ENCODE measurements around the gene BACH2. TPM values are rescaled to one million over a fixed set of nuclear protein-coding genes. Genes with fewer than 3 reads are reported as not detected.

BACH2 gene
- total and polyA plus RNA-seq, 7 donors = under 0.01 to 5.6 (median 1.4) TPM

DNA sequence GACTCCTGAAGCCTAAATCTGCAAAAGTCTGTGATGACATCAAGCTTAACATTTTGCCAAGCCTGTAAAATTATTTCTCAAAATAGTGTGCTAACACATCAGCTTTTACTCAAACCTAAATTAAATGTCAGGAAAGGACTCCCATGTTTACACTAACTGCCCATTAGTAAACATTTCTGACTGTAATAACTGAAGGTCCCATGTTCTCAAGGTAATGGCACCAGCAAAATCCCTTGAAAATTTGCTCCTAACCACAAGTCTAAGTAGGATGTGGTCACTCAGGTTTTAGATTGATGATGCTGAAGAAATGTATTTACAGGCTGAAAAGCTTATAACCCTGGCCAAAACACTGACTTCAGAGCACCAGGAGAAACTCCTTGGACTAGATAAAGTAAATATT lies 33.0 kb downstream of the BACH2 start:
- H3K36me3 ChIP-seq = no peaks in the 10 kb centered on the region
- H3K4me1 ChIP-seq = peaks cover 0 to 12% (median 6%) of the 10 kb centered on the region in 4 donors
- intact Hi-C loops (cut with DNase I) = no loop called here
- H3K9me3 ChIP-seq = no peaks in the 10 kb centered on the region
- no peak overlapping the region for H3K4me3 ChIP-seq
- H3K27ac ChIP-seq = peak overlapping the region in 1 of 4 donors; percentile 20
- TF ChIP-seq POLR2A (IDR thresholded peaks at IDR 0.05) (no peak), POLR2AphosphoS5 (IDR thresholded peaks at IDR 0.05) (no peak), EP300 (IDR thresholded peaks at IDR 0.05) (no peak)
- TF ChIP-seq, protein P1, sequence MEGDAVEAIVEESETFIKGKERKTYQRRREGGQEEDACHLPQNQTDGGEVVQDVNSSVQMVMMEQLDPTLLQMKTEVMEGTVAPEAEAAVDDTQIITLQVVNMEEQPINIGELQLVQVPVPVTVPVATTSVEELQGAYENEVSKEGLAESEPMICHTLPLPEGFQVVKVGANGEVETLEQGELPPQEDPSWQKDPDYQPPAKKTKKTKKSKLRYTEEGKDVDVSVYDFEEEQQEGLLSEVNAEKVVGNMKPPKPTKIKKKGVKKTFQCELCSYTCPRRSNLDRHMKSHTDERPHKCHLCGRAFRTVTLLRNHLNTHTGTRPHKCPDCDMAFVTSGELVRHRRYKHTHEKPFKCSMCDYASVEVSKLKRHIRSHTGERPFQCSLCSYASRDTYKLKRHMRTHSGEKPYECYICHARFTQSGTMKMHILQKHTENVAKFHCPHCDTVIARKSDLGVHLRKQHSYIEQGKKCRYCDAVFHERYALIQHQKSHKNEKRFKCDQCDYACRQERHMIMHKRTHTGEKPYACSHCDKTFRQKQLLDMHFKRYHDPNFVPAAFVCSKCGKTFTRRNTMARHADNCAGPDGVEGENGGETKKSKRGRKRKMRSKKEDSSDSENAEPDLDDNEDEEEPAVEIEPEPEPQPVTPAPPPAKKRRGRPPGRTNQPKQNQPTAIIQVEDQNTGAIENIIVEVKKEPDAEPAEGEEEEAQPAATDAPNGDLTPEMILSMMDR (IDR thresholded peaks at IDR 0.05) = no peak
- no peak for DNase-seq
- H3K27me3 ChIP-seq = no peaks in the 10 kb centered on the region

DNA sequence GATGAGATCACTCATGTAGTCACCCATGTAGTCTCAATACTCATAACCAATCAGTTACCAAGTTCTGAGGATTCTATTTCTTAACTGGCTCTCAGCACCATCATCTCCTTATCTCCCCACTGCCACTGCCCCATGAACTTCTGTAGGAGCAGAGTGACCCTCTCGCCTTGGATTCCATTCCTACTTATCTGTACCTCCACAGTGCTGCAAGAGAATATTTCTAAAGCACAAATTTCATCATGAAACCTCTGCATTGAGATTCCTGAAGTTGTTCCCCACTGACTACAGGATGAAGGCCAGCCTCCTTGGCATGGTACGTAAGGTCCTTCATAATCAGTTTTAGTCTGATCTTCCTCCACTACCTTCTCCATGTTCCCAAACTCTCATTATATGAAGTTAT lies 34.8 kb downstream of the BACH2 start:
- intact Hi-C loops (cut with DNase I) = no loop called here

DNA sequence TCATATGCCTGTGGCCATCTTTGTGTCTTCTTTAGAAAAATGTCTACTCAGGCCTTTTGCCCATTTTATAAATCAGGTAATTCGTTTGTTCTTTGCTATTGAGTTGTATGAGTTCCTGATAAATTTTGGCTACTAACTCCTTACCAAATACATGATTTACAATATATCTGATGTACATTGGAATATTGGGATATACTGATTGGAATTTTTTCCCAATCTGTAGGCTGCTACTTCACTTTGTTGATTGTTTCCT lies 39.2 kb downstream of the BACH2 start:
- TF ChIP-seq EP300 (IDR thresholded peaks at IDR 0.05) = no peak
- TF ChIP-seq POLR2A (IDR thresholded peaks at IDR 0.05) = no peak
- TF ChIP-seq, protein P1 (IDR thresholded peaks at IDR 0.05) = no peak
- no peak for TF ChIP-seq POLR2AphosphoS5 (IDR thresholded peaks at IDR 0.05)
- no peak for DNase-seq
- Histone ChIP-seq H3K4me1 (no peaks in the 10 kb centered on the region), H3K36me3 (no peaks in the 10 kb centered on the region), H3K9me3 (no peaks in the 10 kb centered on the region), H3K4me3 (no peak overlapping the region), H3K27me3 (no peaks in the 10 kb centered on the region), H3K27ac (no peak overlapping the region)
- intact Hi-C loops (cut with DNase I) = no loop called here
- 90 to 91% methylated on average over 1 of the region's 1 CpG for WGBS, 2 donors

More for the DNA sequence above, 34.8 kb downstream of the BACH2 start:
- peaks cover 0 to 12% (median 6%) of the 10 kb centered on the region in 4 donors for H3K4me1 ChIP-seq
- H3K36me3 ChIP-seq = no peaks in the 10 kb centered on the region
- no peak overlapping the region for H3K27ac ChIP-seq
- no peaks in the 10 kb centered on the region for H3K27me3 ChIP-seq
- TF ChIP-seq POLR2A (IDR thresholded peaks at IDR 0.05) (no peak), POLR2AphosphoS5 (IDR thresholded peaks at IDR 0.05) (no peak), EP300 (IDR thresholded peaks at IDR 0.05) (no peak)
- TF ChIP-seq, protein P1 (IDR thresholded peaks at IDR 0.05) = no peak
- WGBS, 2 donors = 95 to 97% methylated on average over 2 of the region's 2 CpGs
- no peaks in the 10 kb centered on the region for H3K9me3 ChIP-seq
- no peak for DNase-seq
- no peak overlapping the region for H3K4me3 ChIP-seq

DNA sequence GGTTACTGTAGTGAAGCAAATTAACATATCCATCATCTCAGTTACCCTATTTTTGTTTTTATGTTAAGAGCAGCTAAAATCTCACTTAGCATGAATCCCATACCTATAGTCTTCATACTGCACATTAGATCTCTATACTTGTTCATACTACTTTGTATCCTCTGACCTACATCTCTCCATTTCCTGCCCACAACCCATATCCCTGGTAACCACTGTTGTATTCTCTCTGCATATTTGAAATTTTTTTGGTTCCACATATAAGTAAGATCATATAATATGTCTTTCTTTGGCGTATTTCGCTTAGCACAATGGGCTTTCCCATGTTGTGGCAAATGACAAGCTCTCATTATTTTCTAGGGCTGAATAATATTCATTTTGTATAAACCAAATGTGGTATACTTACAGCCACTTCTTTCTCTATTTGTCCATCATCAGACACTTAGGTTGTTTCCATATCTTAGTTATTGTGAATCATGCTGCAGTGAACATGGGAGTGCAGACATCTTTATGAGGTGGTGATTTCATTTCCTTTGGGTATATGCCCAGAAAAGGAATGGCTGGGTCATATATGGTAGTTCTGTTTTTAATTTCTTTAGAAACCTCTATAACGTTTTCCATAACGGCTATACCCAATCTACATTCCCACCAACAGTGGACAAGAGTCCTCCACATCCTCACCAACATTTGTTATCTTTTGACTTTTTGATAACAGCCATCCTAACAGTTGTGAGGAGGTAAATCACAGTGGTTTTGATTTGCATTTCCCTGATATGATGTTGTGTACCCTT lies 39.8 kb downstream of the BACH2 start:
- H3K27ac ChIP-seq = no peak overlapping the region
- H3K27me3 ChIP-seq = no peaks in the 10 kb centered on the region
- no peak for TF ChIP-seq POLR2A (IDR thresholded peaks at IDR 0.05)
- TF ChIP-seq EP300 (IDR thresholded peaks at IDR 0.05) = no peak
- TF ChIP-seq, protein P1 (IDR thresholded peaks at IDR 0.05) = no peak
- no peak for TF ChIP-seq POLR2AphosphoS5 (IDR thresholded peaks at IDR 0.05)
- H3K9me3 ChIP-seq = no peaks in the 10 kb centered on the region
- DNase-seq = no peak
- no peaks in the 10 kb centered on the region for H3K36me3 ChIP-seq
- 63 to 80% methylated on average over 4 of the region's 4 CpGs for WGBS, 2 donors
- H3K4me1 ChIP-seq = no peaks in the 10 kb centered on the region
- H3K4me3 ChIP-seq = no peak overlapping the region
- intact Hi-C loops (cut with DNase I) = no loop called here

DNA sequence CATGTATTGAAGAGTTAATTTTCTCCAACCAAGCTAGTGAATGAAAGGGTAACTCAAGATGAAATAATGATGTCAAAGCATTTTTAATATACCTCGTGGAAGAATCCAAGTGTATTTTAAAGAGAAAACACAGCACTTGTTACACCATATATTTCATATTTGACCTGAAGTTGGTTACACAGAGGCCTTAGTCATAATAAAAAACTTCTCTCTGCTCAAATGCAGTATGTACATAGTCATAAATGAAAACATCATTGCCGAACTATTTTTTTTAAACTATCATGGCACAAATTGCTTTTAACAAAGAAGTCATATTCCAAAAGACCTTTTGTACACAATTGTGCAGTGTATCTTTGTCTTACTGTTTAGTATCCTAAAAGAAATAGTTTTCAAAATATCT lies 43.0 kb downstream of the BACH2 start:
- no peaks in the 10 kb centered on the region for H3K36me3 ChIP-seq
- H3K27ac ChIP-seq = no peak overlapping the region
- no peaks in the 10 kb centered on the region for H3K4me1 ChIP-seq
- intact Hi-C loops (cut with DNase I) = no loop called here
- H3K4me3 ChIP-seq = no peak overlapping the region
- no peak for DNase-seq
- no peaks in the 10 kb centered on the region for H3K27me3 ChIP-seq
- H3K9me3 ChIP-seq = no peaks in the 10 kb centered on the region
- TF ChIP-seq POLR2AphosphoS5 (IDR thresholded peaks at IDR 0.05) = no peak
- TF ChIP-seq EP300 (IDR thresholded peaks at IDR 0.05) = no peak
- TF ChIP-seq, protein P1 (IDR thresholded peaks at IDR 0.05) = no peak
- TF ChIP-seq POLR2A (IDR thresholded peaks at IDR 0.05) = no peak
- 25 to 71% methylated on average over 2 of the region's 2 CpGs for WGBS, 2 donors
